GM12874 (cell line): ENCODE results near the gene GJA5.

Source experiments
- CTCF ChIP-seq: IDR thresholded peaks from 2 replicates; pipeline ENCODE4 v1.5.1; 2011; ENCODE audit warnings: low read depth, mild to moderate bottlenecking, control low read depth, low read length, moderate library complexity; ENCODE audit not compliant: insufficient read depth

The GJA5 gene

DNA sequence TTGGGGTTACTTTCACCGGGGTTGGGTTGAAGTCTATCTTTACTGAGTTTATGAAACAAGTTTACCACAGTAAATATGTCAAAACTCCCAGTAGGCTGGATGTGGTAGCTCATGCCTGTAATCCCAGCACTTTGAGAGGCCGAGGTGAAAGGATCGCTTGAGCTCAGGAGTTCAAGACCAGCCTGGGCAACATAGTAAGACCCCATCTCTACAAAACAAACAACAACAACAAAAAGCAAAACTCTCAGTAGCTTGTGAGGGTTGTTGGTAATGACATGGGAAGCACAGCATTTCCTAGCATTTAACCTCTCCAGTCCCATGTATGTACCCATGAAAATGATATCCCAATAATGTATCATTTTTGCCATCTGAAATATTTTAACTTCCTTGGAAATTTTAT is 34.7 kb downstream of the GJA5 start:
- no peak for TF ChIP-seq CTCF

DNA sequence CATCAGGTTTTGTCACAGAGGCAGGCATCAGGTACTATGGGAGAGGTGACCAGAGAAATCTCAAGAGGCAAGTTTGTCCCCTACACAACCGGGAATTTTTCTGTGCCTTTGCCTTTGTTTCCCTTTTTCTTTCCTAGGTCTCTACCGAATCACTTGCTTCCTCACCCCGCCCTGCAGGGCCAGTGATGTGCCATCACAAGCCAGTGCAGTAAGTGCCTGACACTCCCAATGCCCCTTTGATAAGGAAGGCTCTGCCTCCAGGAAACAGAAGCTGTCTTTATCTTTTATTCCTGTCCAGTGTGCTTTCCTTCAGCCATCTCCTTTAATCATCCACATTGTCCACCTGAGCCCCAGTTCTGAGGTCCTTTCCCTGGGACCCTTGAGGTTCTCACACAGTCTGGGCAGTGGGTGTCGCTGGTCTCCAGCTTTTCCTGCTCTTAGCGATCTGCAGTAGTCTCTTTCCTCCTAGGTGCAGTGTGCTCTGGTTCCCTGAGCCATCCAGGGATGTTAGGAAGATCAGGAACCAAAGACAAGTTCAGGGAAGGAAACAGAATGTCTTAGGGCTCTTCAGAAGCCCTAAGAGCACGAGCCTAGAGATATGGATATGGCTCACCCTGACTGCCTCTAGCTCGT is 36.6 kb downstream of the GJA5 start:
- peak; percentile 4; the same call in 1 of the 2 replicates for TF ChIP-seq CTCF

- no peak for TF ChIP-seq CTCF
Measured at GRCh38 chr1:147722124-147722523, 38.3 kb downstream of the GJA5 start.

GRCh38 chr1:147721716-147722115 is 38.7 kb downstream of the GJA5 start:
- TF ChIP-seq CTCF = no peak

DNA sequence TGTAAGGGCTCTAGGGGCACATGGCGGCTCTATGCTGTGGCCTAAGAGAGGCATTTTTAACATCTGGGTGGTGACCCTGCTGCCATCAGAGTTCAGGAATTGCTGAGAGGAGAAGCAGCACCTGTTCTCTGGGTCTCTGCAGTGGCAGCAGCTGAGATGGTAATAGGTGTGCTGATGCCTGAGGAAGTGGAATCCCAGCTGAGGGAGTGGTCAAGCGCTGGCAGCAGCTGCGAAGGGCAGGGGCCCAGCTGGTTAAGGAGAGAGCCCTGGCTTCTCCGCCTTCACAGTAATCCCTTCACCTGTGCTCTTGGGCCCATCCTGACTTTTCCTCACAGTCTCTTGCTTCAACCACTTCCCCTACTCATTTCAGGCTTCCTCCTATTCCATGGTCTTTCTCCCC is 39.8 kb downstream of the GJA5 start:
- TF ChIP-seq CTCF = no peak

- no peak for TF ChIP-seq CTCF
Measured at GRCh38 chr1:147719711-147720225, 40.6 kb downstream of the GJA5 start.

DNA sequence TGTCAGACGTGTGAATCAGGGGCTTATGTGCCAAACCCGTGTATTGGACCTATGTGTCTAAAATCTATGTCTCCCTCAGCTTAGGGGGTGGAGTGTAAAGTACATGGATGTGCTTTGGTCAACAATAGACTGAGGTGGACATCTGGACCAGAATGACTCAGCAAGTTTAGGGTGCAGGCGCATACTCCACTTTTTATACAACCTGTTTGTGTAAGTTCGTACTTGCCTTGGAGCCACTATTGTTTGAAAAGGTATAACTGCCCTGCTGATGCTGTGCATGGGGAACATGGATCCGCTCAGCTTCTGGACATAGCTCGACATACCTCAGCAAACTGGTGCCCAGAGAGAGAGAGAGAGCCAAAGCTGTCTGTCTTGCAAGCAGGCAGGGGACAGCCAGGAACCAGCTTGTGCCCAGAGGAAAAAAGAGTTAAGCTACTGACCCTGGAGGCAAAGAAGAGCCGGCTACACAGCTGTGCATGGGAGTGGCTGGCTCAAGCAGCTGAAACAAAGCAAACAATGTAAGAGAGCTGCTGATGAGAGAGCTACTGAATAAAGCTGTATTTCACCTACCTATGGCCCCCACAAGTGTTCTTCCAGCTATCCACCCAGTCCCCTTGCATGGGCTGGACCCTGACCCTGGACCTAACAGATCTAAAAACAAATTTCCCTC is 41.2 kb downstream of the GJA5 start:
- no peak for TF ChIP-seq CTCF
